ENCODE results near the gene KCNG4. TPM values are rescaled to one million over a fixed set of nuclear protein-coding genes. Genes with fewer than 3 reads are reported as not detected.
A peak's percentile ranks its signal among the peaks of the same experiment; 100 is the strongest.

The KCNG4 gene
- total RNA-seq, 1 experiment from 2014 or later: not detected

- H2BK120ac ChIP-seq (ENCODE audit: low read depth, low read length, poor library complexity, severe bottlenecking): no peak overlapping the region
- peaks cover 6 to 31% of the 10 kb centered on the region in 2 experiments; a peak in 3 of 4 replicates for H3K4me1 Mint-ChIP-seq
- H4K5ac ChIP-seq (ENCODE audit: insufficient read length, low read depth, low read length): no peak overlapping the region
- H3K4me2 ChIP-seq (ENCODE audit: insufficient read depth, insufficient read length, low read length): no peak overlapping the region
- H3K4ac ChIP-seq (ENCODE audit: low read depth, low read length): no peak overlapping the region
- no peaks in the 10 kb centered on the region for H3K27me3 ChIP-seq (ENCODE audit: insufficient read depth, low read length)
- peak overlapping the region in 2 of 3 experiments; percentile 55 to 70; a peak in 3 of 7 replicates for H3K27ac Mint-ChIP-seq
- no peaks in the 10 kb centered on the region for H3K23me2 ChIP-seq (ENCODE audit: insufficient read length, low read depth, low read length, poor library complexity, severe bottlenecking)
- no peak overlapping the region for H3K23ac ChIP-seq (ENCODE audit: insufficient read length, low read depth, low read length)
- no peaks in the 10 kb centered on the region for H3K36me3 Mint-ChIP-seq (ENCODE audit: insufficient read depth in 1 of 3, low read depth in 3 of 3)
- H2BK12ac ChIP-seq (ENCODE audit: insufficient read length, low read depth, low read length): no peak overlapping the region
- H3K9me3 ChIP-seq (ENCODE audit: control insufficient read depth, low read depth, low read length): no peaks in the 10 kb centered on the region
- no peak overlapping the region for H2BK20ac ChIP-seq (ENCODE audit: low read depth, low read length, poor library complexity, severe bottlenecking)
- H3K56ac ChIP-seq (ENCODE audit: insufficient read length, low read depth, low read length): no peak overlapping the region
- H3K14ac ChIP-seq (ENCODE audit: insufficient read depth, low read length): 0 out of 2 replicates have a peak overlapping the region, but pooled peaks have one; percentile 14
- no peak for TF ChIP-seq CTCF (conservative IDR thresholded peaks at IDR 0.05)
- H3K79me2 ChIP-seq (ENCODE audit: insufficient read depth, low read length): no peaks in the 10 kb centered on the region
- no peak overlapping the region for H2BK15ac ChIP-seq (ENCODE audit: low read depth, low read length)
- H4K8ac ChIP-seq (replicated peaks; ENCODE audit: insufficient read length, low read depth, low read length): no peak overlapping the region
- H2AFZ ChIP-seq (ENCODE audit: low read length): no peak overlapping the region
- H3K27ac ChIP-seq (ENCODE audit: insufficient read length, low read depth, low read length): no peak overlapping the region
- H3K9ac ChIP-seq (ENCODE audit: extremely low read depth, insufficient read length, low read length): no peak overlapping the region
- H3K18ac ChIP-seq (ENCODE audit: insufficient read length, low read depth, low read length): no peak overlapping the region
- H3K4me3 Mint-ChIP-seq: no peak overlapping the region
- H3K4me1 ChIP-seq (ENCODE audit: insufficient read depth, low read length): no peaks in the 10 kb centered on the region; the same call in 1 of the 2 replicates
- H4K20me1 ChIP-seq (ENCODE audit: control insufficient read depth, insufficient read depth, insufficient read length): no peaks in the 10 kb centered on the region
- H3K79me1 ChIP-seq (ENCODE audit: insufficient read depth, low read depth, low read length, poor library complexity, severe bottlenecking): no peaks in the 10 kb centered on the region
- DNase-seq: no peak
- no peak overlapping the region for H2BK5ac ChIP-seq (ENCODE audit: insufficient read length, low read length)
- H2AK5ac ChIP-seq (ENCODE audit: insufficient read length, low read length): no peak overlapping the region
- H3T11ph ChIP-seq (ENCODE audit: low read length): no peak overlapping the region
- no CpG with 5 or more reads among the region's 16 CpGs for WGBS (ENCODE audit: extremely low coverage, insufficient read length, low lambda C conversion rate)
- no peak overlapping the region for H4K91ac ChIP-seq (ENCODE audit: insufficient read length, low read depth, low read length)
- H3K27me3 Mint-ChIP-seq (ENCODE audit: low read depth): peaks cover 4% of the 10 kb centered on the region; the same call in 1 of the 2 replicates
- H3K9me3 Mint-ChIP-seq: no peaks in the 10 kb centered on the region; a peak in 1 of 5 replicates
Observed at GRCh38 chr16:84196727-84197394, 43.0 kb downstream of the KCNG4 start.
